ENCODE measurements around the gene GABRR3.

- TF ChIP-seq, protein P1, sequence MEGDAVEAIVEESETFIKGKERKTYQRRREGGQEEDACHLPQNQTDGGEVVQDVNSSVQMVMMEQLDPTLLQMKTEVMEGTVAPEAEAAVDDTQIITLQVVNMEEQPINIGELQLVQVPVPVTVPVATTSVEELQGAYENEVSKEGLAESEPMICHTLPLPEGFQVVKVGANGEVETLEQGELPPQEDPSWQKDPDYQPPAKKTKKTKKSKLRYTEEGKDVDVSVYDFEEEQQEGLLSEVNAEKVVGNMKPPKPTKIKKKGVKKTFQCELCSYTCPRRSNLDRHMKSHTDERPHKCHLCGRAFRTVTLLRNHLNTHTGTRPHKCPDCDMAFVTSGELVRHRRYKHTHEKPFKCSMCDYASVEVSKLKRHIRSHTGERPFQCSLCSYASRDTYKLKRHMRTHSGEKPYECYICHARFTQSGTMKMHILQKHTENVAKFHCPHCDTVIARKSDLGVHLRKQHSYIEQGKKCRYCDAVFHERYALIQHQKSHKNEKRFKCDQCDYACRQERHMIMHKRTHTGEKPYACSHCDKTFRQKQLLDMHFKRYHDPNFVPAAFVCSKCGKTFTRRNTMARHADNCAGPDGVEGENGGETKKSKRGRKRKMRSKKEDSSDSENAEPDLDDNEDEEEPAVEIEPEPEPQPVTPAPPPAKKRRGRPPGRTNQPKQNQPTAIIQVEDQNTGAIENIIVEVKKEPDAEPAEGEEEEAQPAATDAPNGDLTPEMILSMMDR (IDR thresholded peaks at IDR 0.05) = no peak
- no peak for TF ChIP-seq POLR2A (IDR thresholded peaks at IDR 0.05)
- no peak for TF ChIP-seq POLR2AphosphoS5 (IDR thresholded peaks at IDR 0.05; ENCODE audit: insufficient read depth in 1 of 2, low read depth in 1 of 2)
Measured at GRCh38 chr3:97990624-97991292, 44.4 kb downstream of the GABRR3 start.
